ENCODE results near the gene EDEM2.
A peak's percentile ranks its signal among the peaks of the same experiment; 100 is the strongest.
"Not testable (repeated sequence)": the region's sequence is repeated elsewhere in the genome, so short reads cannot be mapped to it uniquely, and the experiment has no call there.

The EDEM2 gene

DNA sequence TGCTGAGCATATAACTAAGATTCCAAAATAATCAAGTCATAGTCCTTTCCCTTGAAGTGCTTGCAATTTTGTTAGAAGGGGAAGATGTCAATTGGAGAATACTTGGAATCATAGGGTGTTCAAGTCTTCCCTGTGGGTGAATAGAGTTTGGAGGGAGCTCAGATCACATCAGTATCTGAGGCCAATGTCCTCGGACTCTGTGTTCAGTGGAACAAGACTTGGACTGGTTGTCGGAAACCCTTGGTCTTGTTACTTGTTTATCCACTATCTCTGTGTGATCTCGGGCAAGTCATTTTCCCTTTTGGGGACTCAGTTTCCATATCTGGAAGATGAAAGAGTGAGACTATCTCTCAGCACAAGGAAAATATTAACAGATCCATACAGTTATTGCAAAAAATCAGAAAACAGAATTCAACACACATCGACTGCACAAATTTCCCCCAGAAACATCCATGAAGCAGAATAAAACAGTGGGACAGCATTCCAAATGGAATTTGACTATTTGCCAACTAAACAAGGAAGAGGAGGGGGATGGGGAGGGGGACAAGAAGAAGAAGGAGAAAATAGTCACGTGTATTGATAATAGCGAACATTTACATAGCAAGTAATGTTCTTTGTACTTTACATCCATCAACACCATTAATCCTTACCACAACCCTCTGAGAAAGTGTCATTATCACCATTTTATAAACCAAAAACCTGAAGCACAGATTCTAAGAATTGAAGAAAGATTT is 3.9 kb upstream of the EDEM2 start:
- Histone ChIP-seq H3K79me2 (ENCODE audit: control insufficient read depth, insufficient read depth, low read length) (no peaks in the 10 kb centered on the region), H3K23ac (ENCODE audit: low read length) (no peak overlapping the region), H3K27me3 (ENCODE audit: insufficient read depth, low read length, poor library complexity) (no peaks in the 10 kb centered on the region), H3K27ac (ENCODE audit: low read depth, low read length) (no peak overlapping the region), H3K79me1 (ENCODE audit: low read length) (no peaks in the 10 kb centered on the region), H3K56ac (ENCODE audit: low read length) (no peak overlapping the region), H2BK120ac (ENCODE audit: low read depth, low read length) (no peak overlapping the region), H3K4ac (ENCODE audit: low read depth, low read length) (no peak overlapping the region), H3K4me3 (ENCODE audit: low read length) (no peak overlapping the region), H3K18ac (ENCODE audit: low read length) (no peak overlapping the region), H4K5ac (ENCODE audit: low read length) (no peak overlapping the region), H3K36me3 (ENCODE audit: control insufficient read depth, insufficient read depth, low read length) (no peaks in the 10 kb centered on the region), H2BK15ac (replicated peaks; ENCODE audit: low read depth) (no peak overlapping the region), H3K9ac (ENCODE audit: low read length) (no peak overlapping the region), H3K4me2 (ENCODE audit: low read length) (no peak overlapping the region), H2BK5ac (ENCODE audit: low read length) (no peak overlapping the region), H3K4me1 (ENCODE audit: control insufficient read depth, low read depth, low read length) (peaks cover 2% of the 10 kb centered on the region), H2AK5ac (ENCODE audit: low read length) (no peak overlapping the region), H4K8ac (ENCODE audit: low read depth, low read length) (no peak overlapping the region)
- no CpG with 5 or more reads among the region's 6 CpGs for WGBS (ENCODE audit: extremely low coverage, insufficient coverage, low lambda C conversion rate)
- DNase-seq, result no peak

DNA sequence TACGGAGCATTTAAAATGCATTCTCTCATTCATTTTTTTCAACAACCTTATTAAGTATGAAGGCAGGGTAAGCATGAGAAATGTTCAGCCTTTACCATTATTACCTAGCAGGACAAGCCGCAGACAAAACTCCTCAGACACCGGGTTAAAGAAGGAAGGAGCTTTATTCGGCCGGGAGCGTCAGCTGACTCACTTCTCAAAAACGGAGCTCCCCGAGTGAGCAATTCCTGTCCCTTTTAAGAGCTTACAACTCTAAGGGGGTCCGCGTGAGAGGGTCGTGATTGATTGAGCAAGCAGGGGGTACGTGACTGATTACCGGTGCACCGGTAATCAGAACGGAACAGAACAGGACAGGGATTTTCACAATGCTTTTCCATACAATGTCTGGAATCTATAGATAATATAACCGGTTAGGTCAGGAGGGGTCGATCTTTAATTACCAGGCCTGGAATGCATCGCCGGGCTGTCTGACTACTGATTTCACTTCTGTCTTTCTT is 487 bp upstream of the EDEM2 start:
- H3K4me3 ChIP-seq (ENCODE audit: low read length), result peak overlapping the region; percentile 19
- not testable (repeated sequence) for H3K79me1 ChIP-seq (ENCODE audit: low read length); H2BK120ac ChIP-seq (ENCODE audit: low read depth, low read length); H4K5ac ChIP-seq (ENCODE audit: low read length); H4K8ac ChIP-seq (ENCODE audit: low read depth, low read length); H3K4me1 ChIP-seq (ENCODE audit: control insufficient read depth, low read depth, low read length); H3K23ac ChIP-seq (ENCODE audit: low read length); H3K79me2 ChIP-seq (ENCODE audit: control insufficient read depth, insufficient read depth, low read length); H3K27me3 ChIP-seq (ENCODE audit: insufficient read depth, low read length, poor library complexity); H2AK5ac ChIP-seq (ENCODE audit: low read length); H2BK15ac ChIP-seq (replicated peaks; ENCODE audit: low read depth); H3K4ac ChIP-seq (ENCODE audit: low read depth, low read length); H2BK5ac ChIP-seq (ENCODE audit: low read length); H3K36me3 ChIP-seq (ENCODE audit: control insufficient read depth, insufficient read depth, low read length); H3K27ac ChIP-seq (ENCODE audit: low read depth, low read length)
- H3K9ac ChIP-seq (ENCODE audit: low read length), result peak overlapping the region; percentile 63
- H3K18ac ChIP-seq (ENCODE audit: low read length), result peak overlapping the region; percentile 64
- H3K4me2 ChIP-seq (ENCODE audit: low read length), result peak overlapping the region; percentile 45
- peak overlapping the region; percentile 83 for H3K56ac ChIP-seq (ENCODE audit: low read length)
- DNase-seq, result peak; percentile 16
- no CpG with 5 or more reads among the region's 19 CpGs for WGBS (ENCODE audit: extremely low coverage, insufficient coverage, low lambda C conversion rate)

DNA sequence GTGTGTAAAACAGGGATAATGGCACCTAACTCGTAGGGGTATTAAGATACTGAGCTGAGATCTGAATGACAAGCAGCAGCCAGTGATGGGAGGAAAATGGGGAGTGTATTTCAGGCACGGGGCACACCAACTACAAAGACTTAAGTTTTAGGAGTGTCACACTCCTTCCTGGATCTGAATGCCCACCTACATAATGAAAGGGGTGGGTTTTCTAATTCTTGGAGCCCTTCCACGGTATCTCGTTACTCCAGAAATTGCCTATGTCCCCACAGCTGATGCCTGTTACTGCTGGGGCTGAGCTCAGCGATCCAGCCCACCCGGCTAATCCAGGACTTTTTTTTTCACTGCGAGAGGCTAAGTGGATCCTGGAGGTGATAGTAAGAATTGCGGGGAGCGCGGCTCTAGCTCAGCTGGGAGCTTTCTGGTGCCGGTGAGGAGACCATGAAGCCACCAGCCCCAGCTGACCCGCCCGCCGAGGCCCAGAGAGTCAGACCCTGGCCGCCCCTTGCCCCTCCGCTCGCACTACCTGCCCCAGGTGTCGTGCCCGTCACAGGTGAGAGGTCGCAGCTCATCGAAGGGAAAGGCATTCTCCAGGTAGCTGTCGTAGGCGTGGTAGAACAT is 727 bp downstream of the EDEM2 start:
- DNase-seq, result peak; percentile 71
- no peak overlapping the region for H2BK5ac ChIP-seq (ENCODE audit: low read length)

DNA sequence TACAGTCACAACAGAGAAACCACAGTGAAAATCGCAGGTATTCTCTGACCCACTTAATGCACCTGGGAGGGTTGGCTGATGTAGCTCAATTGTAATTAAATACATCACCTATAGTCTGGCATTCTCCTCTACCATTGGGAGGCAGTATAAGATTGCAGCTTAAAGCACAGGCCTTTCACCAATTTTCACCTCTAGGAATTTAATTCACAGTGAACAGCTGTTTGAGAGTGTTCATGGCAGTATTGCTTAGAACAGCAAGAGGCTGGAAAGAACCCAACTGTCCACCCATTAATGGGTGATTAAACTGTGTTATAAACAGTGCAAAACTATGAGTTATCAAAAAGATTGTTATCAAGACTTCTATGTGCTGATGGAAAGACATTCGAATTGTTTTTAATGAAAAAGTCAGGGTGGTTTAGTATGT is 2.0 kb downstream of the EDEM2 start:
- Histone ChIP-seq H2BK15ac (replicated peaks; ENCODE audit: low read depth) (no peak overlapping the region), H3K27me3 (ENCODE audit: insufficient read depth, low read length, poor library complexity) (no peaks in the 10 kb centered on the region), H3K27ac (ENCODE audit: low read depth, low read length) (no peak overlapping the region)

More for the DNA sequence above, 727 bp downstream of the EDEM2 start:
- peak overlapping the region; percentile 64 for H3K4me3 ChIP-seq (ENCODE audit: low read length)
- no CpG with 5 or more reads among the region's 23 CpGs for WGBS (ENCODE audit: extremely low coverage, insufficient coverage, low lambda C conversion rate)
- H4K5ac ChIP-seq (ENCODE audit: low read length), result no peak overlapping the region
- H3K56ac ChIP-seq (ENCODE audit: low read length), result peak overlapping the region; percentile 88
- H3K79me2 ChIP-seq (ENCODE audit: control insufficient read depth, insufficient read depth, low read length), result no peaks in the 10 kb centered on the region
- no peak overlapping the region for H2BK15ac ChIP-seq (replicated peaks; ENCODE audit: low read depth)
- H3K9ac ChIP-seq (ENCODE audit: low read length), result peak overlapping the region; percentile 73
- H3K27ac ChIP-seq (ENCODE audit: low read depth, low read length), result no peak overlapping the region
- H2BK120ac ChIP-seq (ENCODE audit: low read depth, low read length), result no peak overlapping the region
- H3K18ac ChIP-seq (ENCODE audit: low read length), result no peak overlapping the region
- H3K27me3 ChIP-seq (ENCODE audit: insufficient read depth, low read length, poor library complexity), result no peaks in the 10 kb centered on the region
- peak overlapping the region; percentile 52 for H3K4me2 ChIP-seq (ENCODE audit: low read length)
- no peak overlapping the region for H4K8ac ChIP-seq (ENCODE audit: low read depth, low read length)
- no peak overlapping the region for H2AK5ac ChIP-seq (ENCODE audit: low read length)
- H3K36me3 ChIP-seq (ENCODE audit: control insufficient read depth, insufficient read depth, low read length), result no peaks in the 10 kb centered on the region
- peak overlapping the region; percentile 11 for H3K23ac ChIP-seq (ENCODE audit: low read length)
- H3K4me1 ChIP-seq (ENCODE audit: control insufficient read depth, low read depth, low read length), result peaks cover 2% of the 10 kb centered on the region
- no peaks in the 10 kb centered on the region for H3K79me1 ChIP-seq (ENCODE audit: low read length)
- H3K4ac ChIP-seq (ENCODE audit: low read depth, low read length), result no peak overlapping the region

DNA sequence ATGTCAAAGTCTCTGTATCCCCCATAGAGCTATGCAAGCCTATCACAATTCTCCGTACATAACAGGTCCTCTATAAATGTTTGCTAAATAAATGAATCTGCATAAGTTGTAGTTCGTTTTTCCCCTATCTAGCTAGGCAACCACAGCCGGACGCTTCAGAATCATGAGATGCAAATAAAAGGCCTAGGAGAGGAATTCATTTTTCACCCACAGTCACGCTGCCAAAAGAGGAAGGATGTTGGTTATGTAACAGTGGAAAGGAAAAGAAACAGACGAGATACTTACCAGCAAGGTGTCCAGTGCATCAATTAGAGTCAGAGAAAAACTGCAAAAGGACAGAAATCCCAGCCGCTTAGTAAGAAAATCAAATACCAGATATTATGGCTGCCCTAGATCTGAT is 2.4 kb downstream of the EDEM2 start:
- no peaks in the 10 kb centered on the region for H3K36me3 ChIP-seq (ENCODE audit: control insufficient read depth, insufficient read depth, low read length)
- no peak overlapping the region for H3K4ac ChIP-seq (ENCODE audit: low read depth, low read length)
- H3K4me3 ChIP-seq (ENCODE audit: low read length), result no peak overlapping the region
- WGBS (ENCODE audit: extremely low coverage, insufficient coverage, low lambda C conversion rate), result no CpG with 5 or more reads among the region's 7 CpGs
- H3K27me3 ChIP-seq (ENCODE audit: insufficient read depth, low read length, poor library complexity), result no peaks in the 10 kb centered on the region
- no peaks in the 10 kb centered on the region for H3K79me1 ChIP-seq (ENCODE audit: low read length)
- H2AK5ac ChIP-seq (ENCODE audit: low read length), result no peak overlapping the region
- H3K56ac ChIP-seq (ENCODE audit: low read length), result no peak overlapping the region
- no peak overlapping the region for H4K5ac ChIP-seq (ENCODE audit: low read length)
- no peak overlapping the region for H3K9ac ChIP-seq (ENCODE audit: low read length)
- no peak overlapping the region for H3K18ac ChIP-seq (ENCODE audit: low read length)
- DNase-seq, result no peak
- no peaks in the 10 kb centered on the region for H3K79me2 ChIP-seq (ENCODE audit: control insufficient read depth, insufficient read depth, low read length)
- H4K8ac ChIP-seq (ENCODE audit: low read depth, low read length), result no peak overlapping the region
- H3K23ac ChIP-seq (ENCODE audit: low read length), result no peak overlapping the region
- no peak overlapping the region for H3K4me2 ChIP-seq (ENCODE audit: low read length)
- no peak overlapping the region for H3K27ac ChIP-seq (ENCODE audit: low read depth, low read length)
- no peak overlapping the region for H2BK15ac ChIP-seq (replicated peaks; ENCODE audit: low read depth)
- no peak overlapping the region for H2BK5ac ChIP-seq (ENCODE audit: low read length)
- no peak overlapping the region for H2BK120ac ChIP-seq (ENCODE audit: low read depth, low read length)
- peaks cover 2% of the 10 kb centered on the region for H3K4me1 ChIP-seq (ENCODE audit: control insufficient read depth, low read depth, low read length)

More for the DNA sequence above, 2.0 kb downstream of the EDEM2 start:
- peak; percentile 69 for DNase-seq
- no peaks in the 10 kb centered on the region for H3K79me2 ChIP-seq (ENCODE audit: control insufficient read depth, insufficient read depth, low read length)
- H3K18ac ChIP-seq (ENCODE audit: low read length), result no peak overlapping the region
- peaks cover 2% of the 10 kb centered on the region for H3K4me1 ChIP-seq (ENCODE audit: control insufficient read depth, low read depth, low read length)
- no CpG with 5 or more reads among the region's 2 CpGs for whole genome bisulfite sequencing (ENCODE audit: extremely low coverage, insufficient coverage, low lambda C conversion rate)
- no peak overlapping the region for H4K8ac ChIP-seq (ENCODE audit: low read depth, low read length)
- H3K36me3 ChIP-seq (ENCODE audit: control insufficient read depth, insufficient read depth, low read length), result no peaks in the 10 kb centered on the region
- H4K5ac ChIP-seq (ENCODE audit: low read length), result no peak overlapping the region
- no peaks in the 10 kb centered on the region for H3K79me1 ChIP-seq (ENCODE audit: low read length)
- H3K4ac ChIP-seq (ENCODE audit: low read depth, low read length), result no peak overlapping the region
- H2BK5ac ChIP-seq (ENCODE audit: low read length), result no peak overlapping the region
- H3K4me3 ChIP-seq (ENCODE audit: low read length), result no peak overlapping the region
- H3K23ac ChIP-seq (ENCODE audit: low read length), result no peak overlapping the region
- H3K4me2 ChIP-seq (ENCODE audit: low read length), result no peak overlapping the region
- no peak overlapping the region for H3K56ac ChIP-seq (ENCODE audit: low read length)
- no peak overlapping the region for H2BK120ac ChIP-seq (ENCODE audit: low read depth, low read length)
- H2AK5ac ChIP-seq (ENCODE audit: low read length), result no peak overlapping the region
- H3K9ac ChIP-seq (ENCODE audit: low read length), result no peak overlapping the region

Data from mesendoderm (in vitro differentiated cells).